HepG2 (cell line): Measurements from ENCODE around the gene ANKS4B. TPM values are rescaled to one million over a fixed set of nuclear protein-coding genes. Genes with fewer than 3 reads are reported as not detected.

Experiments
- BORCS8-MEF2B ChIP-seq: sonication (generic); formaldehyde crosslinking; IDR thresholded peaks from 2 replicates; pipeline ENCODE4 v1.8.0; 2022; ENCODE audit warnings: mild to moderate bottlenecking, missing genetic modification reagents
- EHMT2 ChIP-seq: fragments of 200-600 bp; sonication (generic); IDR thresholded peaks from 2 replicates; pipeline ENCODE4 v1.7.0; 2017; ENCODE audit warnings: antibody characterized with exemption, low read depth, low read length, borderline replicate concordance
- FOXA1 ChIP-seq, 2 experiments: fragments of 450-650 bp in 1 of 2; sonication (generic) in 1 of 2; formaldehyde crosslinking in 1 of 2; IDR thresholded peaks; 2 replicates each; pipeline versions ENCODE4 v1.4.0 to v1.6.1; 2016 to 2020; ENCODE audit warnings: missing genetic modification reagents in 1 of 2
- HHEX ChIP-seq: IDR thresholded peaks from 2 replicates; pipeline ENCODE4 v1.6.1; 2016; ENCODE audit warnings: control low read depth
- HOXA3 ChIP-seq: sonication (generic); formaldehyde crosslinking; IDR thresholded peaks from 2 replicates; pipeline ENCODE4 v1.5.0; 2020; ENCODE audit warnings: missing genetic modification reagents
- KLF15 ChIP-seq: sonication (generic); formaldehyde crosslinking; IDR thresholded peaks from 2 replicates; pipeline ENCODE4 v1.8.1; 2023; ENCODE audit warnings: borderline replicate concordance, mild to moderate bottlenecking, inconsistent platforms, missing genetic modification reagents, mixed read lengths
- MAZ ChIP-seq, 2 experiments: sonication (generic) in 1 of 2; formaldehyde crosslinking in 1 of 2; IDR thresholded peaks; 2 replicates each; pipeline versions ENCODE4 v1.5.0 to v1.6.1; 2012 to 2020; ENCODE audit warnings: low read depth in 2 of 2, mild to moderate bottlenecking in 2 of 2, borderline replicate concordance in 1 of 2, improper control_type of control experiment in 1 of 2, low read length in 1 of 2, missing genetic modification reagents in 1 of 2, moderate library complexity in 1 of 2
- PAF1 ChIP-seq: IDR thresholded peaks from 2 replicates; pipeline ENCODE4 v1.6.1; 2016; ENCODE audit warnings: missing genetic modification reagents, missing compliant biosample characterization
- RBFOX2 ChIP-seq: fragments of 200-400 bp; formaldehyde crosslinking; IDR thresholded peaks from 2 replicates; pipeline ENCODE4 v1.6.1; 2017; ENCODE audit warnings: low read depth, mild to moderate bottlenecking, low read length
- SIX1 ChIP-seq: sonication (generic); formaldehyde crosslinking; IDR thresholded peaks from 2 replicates; pipeline ENCODE4 v1.4.0; 2020; ENCODE audit warnings: missing genetic modification reagents, borderline replicate concordance
- TP53 ChIP-seq: sonication (generic); formaldehyde crosslinking; conservative IDR thresholded peaks from 2 replicates; pipeline ENCODE4 v1.4.0; 2020; ENCODE audit warnings: missing genetic modification reagents
- ZBTB14 ChIP-seq: sonication (generic); formaldehyde crosslinking; IDR thresholded peaks from 2 replicates; pipeline ENCODE4 v1.4.0; 2020; ENCODE audit warnings: missing genetic modification reagents
- ZFP41 ChIP-seq: sonication (generic); formaldehyde crosslinking; IDR thresholded peaks from 2 replicates; pipeline ENCODE4 v1.4.0; 2020; ENCODE audit warnings: mild to moderate bottlenecking, missing genetic modification reagents, borderline replicate concordance
- ZGPAT ChIP-seq: IDR thresholded peaks from 2 replicates; pipeline ENCODE4 v1.6.1; 2016; ENCODE audit warnings: mild to moderate bottlenecking
- ZMYM2 ChIP-seq: sonication (generic); formaldehyde crosslinking; IDR thresholded peaks from 2 replicates; pipeline ENCODE4 v1.8.0; 2022; ENCODE audit warnings: mild to moderate bottlenecking, missing genetic modification reagents
- ZNF34 ChIP-seq: sonication (generic); formaldehyde crosslinking; IDR thresholded peaks from 2 replicates; pipeline ENCODE4 v1.4.0; 2020; ENCODE audit warnings: mild to moderate bottlenecking, missing genetic modification reagents, borderline replicate concordance
- ZNF382 ChIP-seq: sonication (generic); formaldehyde crosslinking; IDR thresholded peaks from 2 replicates; pipeline ENCODE4 v1.5.0; 2020; ENCODE audit warnings: missing genetic modification reagents, mild to moderate bottlenecking, borderline replicate concordance
- ZNF510 ChIP-seq: sonication (generic); formaldehyde crosslinking; IDR thresholded peaks from 2 replicates; pipeline ENCODE4 v1.4.0; 2020; ENCODE audit warnings: low read depth, mild to moderate bottlenecking, missing genetic modification reagents
- ZNF564 ChIP-seq: sonication (generic); formaldehyde crosslinking; IDR thresholded peaks from 2 replicates; pipeline ENCODE4 v1.8.1; 2023; ENCODE audit warnings: mild to moderate bottlenecking, missing genetic modification reagents
- ZNF616 ChIP-seq: sonication (generic); formaldehyde crosslinking; IDR thresholded peaks from 2 replicates; pipeline ENCODE4 v1.5.0; 2020; ENCODE audit warnings: low read depth, mild to moderate bottlenecking, missing genetic modification reagents
- ZNF749 ChIP-seq: sonication (generic); formaldehyde crosslinking; IDR thresholded peaks from 2 replicates; pipeline ENCODE4 v1.8.0; 2022; ENCODE audit warnings: mild to moderate bottlenecking, missing genetic modification reagents, moderate library complexity, borderline replicate concordance
- ZSCAN25 ChIP-seq: sonication (generic); formaldehyde crosslinking; IDR thresholded peaks from 2 replicates; pipeline ENCODE4 v1.8.0; 2022; ENCODE audit warnings: mild to moderate bottlenecking, missing genetic modification reagents
- polyA plus RNA-seq, 8 experiments: library from polyadenylated mRNA; depleted of rRNA in 3 of 8; stranded (reverse) in 7 of 8; unstranded in 1 of 8; fragments of >200 nt; fragmentation: Illumina TruSeq in 4 of 8; extraction: Trizol in 4 of 8; gene quantifications; 2 replicates each; pipeline versions ENCODE4 v1.2.1 to v1.2.3, GENCODE V29; 2011 to 2016; ENCODE audit warnings: low read depth in 4 of 8, missing spikeins in 1 of 8, mixed read lengths in 1 of 8; ENCODE audit not compliant: insufficient read depth in 1 of 8
- total RNA-seq, 5 experiments: library from RNA; depleted of rRNA; stranded (reverse); fragments of >200 nt; fragmentation: Illumina TruSeq; extraction: Trizol; gene quantifications; 2 replicates each; pipeline ENCODE4 v1.2.3, GENCODE V29; 2016; ENCODE audit warnings: low read depth in 1 of 5
- TF ChIP-seq, protein P1 (sequence below): IDR thresholded peaks from 2 replicates; pipeline ENCODE4 v1.4.0; 2020; ENCODE audit warnings: mild to moderate bottlenecking, missing genetic modification reagents

ANKS4B gene
- total and polyA plus RNA-seq, 2 of the 13 experiments (the other 11 are each of a cell fraction or from before 2014, with no cell fraction given): 6.5 to 30.0 TPM

DNA sequence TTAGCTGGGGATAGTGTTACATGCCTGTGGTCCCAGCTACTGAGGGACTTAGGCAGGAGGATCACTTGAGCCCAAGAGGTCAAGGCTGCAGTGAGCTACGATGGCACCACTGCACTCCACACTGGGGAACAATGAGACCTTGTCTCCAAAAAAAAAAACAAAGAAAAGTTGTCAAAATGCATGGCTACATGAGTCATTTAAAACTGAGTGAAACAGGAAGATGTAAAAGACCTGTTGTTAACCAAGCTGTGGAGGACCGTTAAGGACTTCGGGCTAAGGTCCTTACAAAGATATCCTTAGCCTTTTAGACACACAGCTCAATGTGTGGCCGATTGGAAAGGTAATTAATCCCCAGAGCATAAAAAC lies 47.2 kb upstream of the ANKS4B start (continued):
- TF ChIP-seq ZBTB14: no peak
- no peak for TF ChIP-seq TP53 (CRISPR knock-in tag)
- no peak for TF ChIP-seq KLF15
- TF ChIP-seq ZNF34 (CRISPR knock-in tag): no peak
- no peak for TF ChIP-seq ZFP41
- TF ChIP-seq MAZ (IDR thresholded peaks at IDR 0.05; ENCODE audit: borderline replicate concordance, low read depth, low read length): no peak
- no peak for TF ChIP-seq MAZ (CRISPR knock-in tag; IDR thresholded peaks at IDR 0.05; ENCODE audit: low read depth)
- no peak for TF ChIP-seq ZNF382 (CRISPR knock-in tag)
- TF ChIP-seq PAF1 (CRISPR knock-in tag): no peak
- TF ChIP-seq RBFOX2: no peak
- TF ChIP-seq HHEX: no peak
- TF ChIP-seq ZGPAT (CRISPR knock-in tag): peak; percentile 76
- no peak for TF ChIP-seq ZNF616 (CRISPR knock-in tag)
- peak; percentile 59; the same call in 1 of the 2 replicates for TF ChIP-seq HOXA3 (CRISPR knock-in tag)
- TF ChIP-seq ZMYM2 (CRISPR knock-in tag): peak; percentile 56; the same call in 1 of the 2 replicates
- TF ChIP-seq, protein P1, sequence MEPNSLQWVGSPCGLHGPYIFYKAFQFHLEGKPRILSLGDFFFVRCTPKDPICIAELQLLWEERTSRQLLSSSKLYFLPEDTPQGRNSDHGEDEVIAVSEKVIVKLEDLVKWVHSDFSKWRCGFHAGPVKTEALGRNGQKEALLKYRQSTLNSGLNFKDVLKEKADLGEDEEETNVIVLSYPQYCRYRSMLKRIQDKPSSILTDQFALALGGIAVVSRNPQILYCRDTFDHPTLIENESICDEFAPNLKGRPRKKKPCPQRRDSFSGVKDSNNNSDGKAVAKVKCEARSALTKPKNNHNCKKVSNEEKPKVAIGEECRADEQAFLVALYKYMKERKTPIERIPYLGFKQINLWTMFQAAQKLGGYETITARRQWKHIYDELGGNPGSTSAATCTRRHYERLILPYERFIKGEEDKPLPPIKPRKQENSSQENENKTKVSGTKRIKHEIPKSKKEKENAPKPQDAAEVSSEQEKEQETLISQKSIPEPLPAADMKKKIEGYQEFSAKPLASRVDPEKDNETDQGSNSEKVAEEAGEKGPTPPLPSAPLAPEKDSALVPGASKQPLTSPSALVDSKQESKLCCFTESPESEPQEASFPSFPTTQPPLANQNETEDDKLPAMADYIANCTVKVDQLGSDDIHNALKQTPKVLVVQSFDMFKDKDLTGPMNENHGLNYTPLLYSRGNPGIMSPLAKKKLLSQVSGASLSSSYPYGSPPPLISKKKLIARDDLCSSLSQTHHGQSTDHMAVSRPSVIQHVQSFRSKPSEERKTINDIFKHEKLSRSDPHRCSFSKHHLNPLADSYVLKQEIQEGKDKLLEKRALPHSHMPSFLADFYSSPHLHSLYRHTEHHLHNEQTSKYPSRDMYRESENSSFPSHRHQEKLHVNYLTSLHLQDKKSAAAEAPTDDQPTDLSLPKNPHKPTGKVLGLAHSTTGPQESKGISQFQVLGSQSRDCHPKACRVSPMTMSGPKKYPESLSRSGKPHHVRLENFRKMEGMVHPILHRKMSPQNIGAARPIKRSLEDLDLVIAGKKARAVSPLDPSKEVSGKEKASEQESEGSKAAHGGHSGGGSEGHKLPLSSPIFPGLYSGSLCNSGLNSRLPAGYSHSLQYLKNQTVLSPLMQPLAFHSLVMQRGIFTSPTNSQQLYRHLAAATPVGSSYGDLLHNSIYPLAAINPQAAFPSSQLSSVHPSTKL (CRISPR knock-in tag): peak; percentile 95
- no peak for TF ChIP-seq FOXA1 (IDR thresholded peaks at IDR 0.05)
- peak; percentile 35; the same call in 1 of the 2 replicates for TF ChIP-seq FOXA1 (CRISPR knock-in tag; IDR thresholded peaks at IDR 0.05)
- no peak for TF ChIP-seq ZNF510 (CRISPR knock-in tag)
- no peak; the same call in 1 of the 2 replicates for TF ChIP-seq EHMT2
- no peak for TF ChIP-seq ZNF564 (CRISPR knock-in tag)
- TF ChIP-seq SIX1: peak; percentile 93; the same call in 1 of the 2 replicates
- no peak for TF ChIP-seq ZNF749 (CRISPR knock-in tag)
- no peak; the same call in 1 of the 2 replicates for TF ChIP-seq BORCS8-MEF2B
- TF ChIP-seq ZSCAN25 (CRISPR knock-in tag): peak; percentile 40; the same call in 1 of the 2 replicates
